Stimulated activated CD8-positive, alpha-beta memory T cell treated with anti-CD3 and anti-CD28 coated beads, Interleukin-7, amount 100 ng/mL, for 4 hours (primary cell): ENCODE measurements around the gene PMPCA.

ENCODE experiments used
- DNase-seq, 2 donors: peaks; one replicate each; pipeline ENCODE4 v3.0.0-alpha.2; 2020; ENCODE audit warnings: low read depth in 2 of 2

The PMPCA gene

DNA sequence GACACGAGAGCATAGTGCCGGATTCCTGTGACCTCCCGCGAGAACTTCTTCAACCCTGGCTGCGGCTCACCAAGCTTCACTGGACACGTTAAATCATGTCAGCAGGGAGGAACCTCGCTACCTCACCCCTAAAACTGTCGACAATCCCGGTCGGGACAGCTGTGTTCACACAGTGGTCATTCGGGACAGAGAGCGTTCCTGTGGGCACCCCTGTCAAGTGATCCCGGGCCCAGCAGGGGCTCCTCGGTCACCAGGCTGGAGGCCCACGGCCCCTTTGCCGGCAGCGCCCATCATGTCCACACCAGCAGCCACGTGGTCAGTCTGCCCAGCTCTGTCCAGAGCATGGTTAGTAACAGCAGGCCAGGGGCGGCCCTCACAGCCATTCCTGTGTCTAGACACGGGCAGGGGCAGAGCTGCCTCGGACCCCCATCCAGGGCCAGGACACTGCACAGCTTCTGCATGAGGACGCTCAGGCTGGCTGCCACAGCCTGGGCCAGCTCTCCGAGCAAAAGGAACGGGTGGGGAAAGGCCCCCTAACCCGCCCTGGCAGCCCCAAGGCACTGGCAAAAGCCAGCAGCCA lies 25.7 kb downstream of the PMPCA start:
- no peak for DNase-seq

GRCh38 chr9:136437430-136437829 lies 27.0 kb downstream of the PMPCA start:
- DNase-seq: no peak

DNA sequence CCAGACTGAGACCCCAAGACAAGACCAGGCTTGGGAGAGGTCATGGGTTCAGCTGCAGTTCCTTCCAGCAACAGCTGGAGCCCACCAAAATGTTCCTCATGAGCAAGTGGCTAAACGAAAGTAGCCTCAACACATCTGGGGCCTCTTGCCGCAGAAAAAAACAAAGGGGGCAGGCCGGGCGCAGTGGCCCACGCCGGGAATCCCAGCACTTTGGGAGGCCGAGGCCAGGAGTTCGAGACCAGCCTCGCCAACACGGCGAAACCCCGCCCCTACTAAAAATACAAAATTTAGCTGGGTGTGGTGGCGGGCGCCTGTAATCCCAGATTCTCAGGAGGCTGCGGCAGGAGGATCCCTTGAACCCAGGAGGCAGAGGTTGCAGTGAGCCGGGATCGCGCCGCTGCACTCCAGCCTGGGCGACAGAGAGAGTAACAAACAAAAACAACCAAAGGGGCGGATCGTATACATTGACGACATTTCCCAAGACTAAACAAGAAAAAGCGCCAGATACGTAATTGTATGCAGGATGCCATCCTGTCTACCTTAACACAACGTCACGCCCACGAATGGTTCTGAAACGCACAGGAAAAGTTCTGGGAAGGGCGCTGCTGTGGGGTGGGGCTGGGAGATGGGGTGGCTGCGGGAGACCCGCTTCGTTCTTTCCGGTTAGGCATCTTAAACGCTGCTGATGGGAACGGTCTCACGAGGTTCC lies 27.5 kb downstream of the PMPCA start:
- DNase-seq: no peak

- DNase-seq: peak; percentile 19 to 55
These were observed 28.4 kb downstream of the PMPCA start for GRCh38 chr9:136438548-136439480.

DNA sequence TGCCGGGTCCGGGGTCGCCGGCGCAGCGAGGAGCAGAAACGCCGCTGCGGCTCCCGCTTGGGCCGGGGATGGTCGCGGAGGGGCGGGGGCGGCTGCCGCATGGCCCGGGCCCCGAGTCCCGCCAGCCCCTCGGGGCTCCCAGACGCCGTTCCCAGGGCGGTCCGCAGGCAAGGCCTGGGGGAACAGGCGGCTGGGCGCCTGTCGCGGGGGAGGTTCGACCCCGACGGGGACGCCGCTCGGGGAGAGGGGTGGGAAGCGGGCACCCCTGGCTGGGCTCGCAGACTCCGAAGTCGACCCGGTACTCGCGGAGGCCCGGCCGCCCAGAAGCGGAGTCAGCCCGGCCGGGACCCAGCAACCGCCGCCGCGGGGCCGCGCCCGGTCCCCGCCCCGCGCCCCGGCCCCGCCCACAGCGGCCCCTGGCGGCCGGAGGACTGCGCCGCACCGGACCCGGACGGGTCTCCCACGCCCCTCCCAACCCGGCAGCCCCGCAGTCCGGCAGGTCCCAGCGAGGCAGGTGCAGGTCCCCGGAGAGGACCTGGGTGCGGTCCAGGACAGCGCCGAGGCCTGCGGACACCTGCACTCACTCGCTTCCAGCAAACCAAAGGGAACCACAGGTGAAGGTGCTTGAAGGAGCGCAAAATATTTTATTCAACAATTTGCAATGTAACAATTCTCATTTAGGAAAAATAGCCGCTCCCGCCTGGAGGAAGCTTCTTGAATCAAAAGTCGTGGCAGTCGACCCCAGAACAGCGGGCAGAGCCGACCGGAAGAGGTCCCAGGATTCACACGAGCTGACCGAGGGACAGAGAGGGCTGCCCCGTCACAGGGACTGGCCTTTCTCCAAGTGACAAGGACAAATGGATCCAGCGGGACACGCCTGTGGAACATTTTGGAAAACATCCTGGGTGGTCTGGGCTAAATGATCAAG lies 29.3 kb downstream of the PMPCA start, which contains the start of gene INPP5E:
INPP5E (minus strand) TSS at position 365 of the 928 bp plus-strand sequence. CDS start 426 bp downstream, outside the sequence.
- peak; percentile 37 to 72 for DNase-seq

- DNase-seq: no peak
These were observed 30.8 kb downstream of the PMPCA start for GRCh38 chr9:136441191-136441680.

DNA sequence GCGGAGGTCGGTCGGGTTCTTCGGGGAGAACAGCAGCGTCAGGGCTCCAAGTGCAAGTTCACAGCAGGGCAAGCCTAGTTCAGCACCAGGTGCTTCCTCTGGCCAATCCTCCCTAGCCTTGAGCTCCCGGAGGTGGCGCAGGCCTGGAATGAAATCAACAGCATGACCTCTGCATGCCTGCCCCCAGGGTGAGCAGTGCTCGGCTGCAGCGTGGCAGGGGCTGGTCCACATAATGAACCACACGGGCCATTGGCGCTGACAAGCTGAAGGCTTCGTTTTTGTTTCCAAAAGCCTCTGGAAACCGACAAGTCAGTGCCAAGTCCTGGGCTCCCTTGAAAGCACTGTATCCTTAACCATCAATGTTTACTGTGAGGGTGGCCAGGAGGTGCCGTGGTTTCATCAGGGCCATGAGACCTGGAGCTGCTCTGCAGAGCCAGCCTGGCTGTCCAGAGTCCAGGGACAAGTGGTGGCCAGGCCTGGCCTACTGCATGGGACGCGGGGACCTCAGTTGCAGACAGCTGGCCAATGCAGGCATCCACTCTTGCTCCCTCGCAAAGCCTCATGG lies 31.3 kb downstream of the PMPCA start:
- no peak for DNase-seq

DNA sequence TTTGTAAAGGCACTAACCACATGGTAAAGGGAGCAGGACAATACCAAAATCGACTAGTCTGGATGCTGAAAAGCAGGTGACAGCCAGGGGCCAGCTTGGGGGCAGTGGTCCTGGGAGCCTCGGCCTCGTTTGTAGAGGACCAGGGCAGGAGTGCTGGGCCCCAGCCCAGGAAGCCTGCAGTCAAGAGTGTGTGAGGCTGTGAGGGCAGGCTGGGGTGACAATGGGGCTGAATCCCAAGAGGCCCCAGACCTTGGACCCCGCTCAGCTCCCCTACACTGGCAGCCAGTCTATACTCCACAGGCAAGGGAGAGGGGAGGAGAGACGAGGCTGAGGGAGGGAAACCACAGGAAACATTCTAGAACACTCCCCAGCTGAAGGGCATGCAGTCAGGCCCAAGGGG lies 31.8 kb downstream of the PMPCA start:
- DNase-seq: no peak

DNA sequence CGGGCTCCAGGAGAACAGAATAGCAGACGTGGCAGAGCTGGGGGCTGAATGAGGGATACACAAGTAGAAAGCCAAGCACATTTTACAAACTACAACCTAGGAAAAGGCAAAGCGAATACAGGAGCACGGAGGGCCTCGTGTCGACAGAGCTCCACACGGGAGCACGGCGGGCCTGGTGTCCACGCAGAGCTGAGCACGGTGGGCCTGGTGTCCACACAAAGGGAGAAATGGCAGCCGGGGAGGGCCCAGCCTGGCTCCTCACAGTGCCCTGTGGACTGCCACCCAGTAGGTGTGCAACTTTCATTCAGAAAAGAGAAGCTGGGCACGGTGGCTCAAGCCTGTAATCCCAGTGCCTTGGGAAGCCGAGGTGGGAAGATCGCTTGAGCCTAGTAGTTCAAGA lies 32.6 kb downstream of the PMPCA start:
- no peak for DNase-seq

- DNase-seq: no peak
These were observed 33.2 kb downstream of the PMPCA start for GRCh38 chr9:136443687-136444086.

- no peak for DNase-seq
These were observed 33.6 kb downstream of the PMPCA start for GRCh38 chr9:136444102-136444501.

DNA sequence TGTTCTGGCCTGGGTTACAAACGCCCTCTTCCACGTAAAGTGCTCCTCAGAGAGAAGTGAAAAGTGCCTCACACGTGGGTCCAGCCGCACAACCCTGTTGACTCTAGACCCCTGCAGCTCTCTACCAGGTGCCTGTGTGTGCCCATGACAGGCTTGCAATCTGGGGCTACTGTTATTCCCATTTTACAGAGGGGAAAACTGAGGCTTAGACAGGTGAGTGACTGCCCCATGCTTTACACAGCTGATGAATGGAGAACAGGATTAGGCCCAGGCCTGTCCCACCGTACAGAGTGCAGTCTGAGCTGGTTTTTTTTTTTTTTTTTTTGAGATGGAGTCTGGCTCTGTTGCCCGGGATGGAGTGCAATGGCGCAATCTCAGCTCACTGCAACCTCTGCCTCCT lies 35.3 kb downstream of the PMPCA start:
- no peak for DNase-seq

- no peak for DNase-seq
These were observed 36.8 kb downstream of the PMPCA start for GRCh38 chr9:136447173-136447778.

- DNase-seq: no peak
These were observed 38.2 kb downstream of the PMPCA start for GRCh38 chr9:136448655-136449054.

- no peak for DNase-seq
These were observed 40.9 kb downstream of the PMPCA start for GRCh38 chr9:136451221-136451877.

- DNase-seq: no peak
These were observed 42.9 kb downstream of the PMPCA start for GRCh38 chr9:136453326-136453725.

- no peak for DNase-seq
These were observed 43.8 kb downstream of the PMPCA start for GRCh38 chr9:136454026-136454796.

- no peak for DNase-seq
These were observed 44.9 kb downstream of the PMPCA start for GRCh38 chr9:136455043-136456002.
